ENCODE results near the gene GRM7. TPM values are rescaled to one million over a fixed set of nuclear protein-coding genes. Genes with fewer than 3 reads are reported as not detected.

The GRM7 gene
- total and polyA plus RNA-seq, 2 experiments from 2014 or later = 0.62 to 1.7 TPM

DNA sequence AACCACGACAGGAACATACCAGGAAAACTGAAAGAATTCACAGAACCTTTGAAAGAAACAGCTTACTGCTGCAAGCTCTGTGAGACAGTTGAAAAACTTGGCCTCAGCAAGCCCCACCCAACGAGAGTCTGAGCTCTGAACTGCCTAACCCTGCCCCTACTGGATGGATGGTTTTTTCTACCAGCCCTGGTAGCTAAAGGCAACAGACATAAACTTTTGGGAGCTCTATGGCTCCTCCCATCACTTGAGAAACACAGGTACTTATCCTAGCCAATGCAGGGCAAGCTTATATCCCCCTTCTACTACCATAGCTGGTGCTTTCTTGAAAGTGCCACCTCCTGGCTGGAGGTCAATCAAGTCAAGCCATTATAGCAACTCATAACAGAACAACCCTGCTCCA, 471.8 kb downstream of the GRM7 start:
- Histone ChIP-seq H3K4me1 (ENCODE audit: low read depth) (no peaks in the 10 kb centered on the region), H3K27me3 (no peaks in the 10 kb centered on the region), H3K9me3 (ENCODE audit: low read depth) (no peaks in the 10 kb centered on the region), H3K36me3 (no peaks in the 10 kb centered on the region), H3K27ac (no peak overlapping the region), H3K4me3 (no peak overlapping the region)
- DNase-seq (ENCODE audit: low read depth in 1 of 2, low spot score in 1 of 2) = no peak
- TF ChIP-seq, protein P1, sequence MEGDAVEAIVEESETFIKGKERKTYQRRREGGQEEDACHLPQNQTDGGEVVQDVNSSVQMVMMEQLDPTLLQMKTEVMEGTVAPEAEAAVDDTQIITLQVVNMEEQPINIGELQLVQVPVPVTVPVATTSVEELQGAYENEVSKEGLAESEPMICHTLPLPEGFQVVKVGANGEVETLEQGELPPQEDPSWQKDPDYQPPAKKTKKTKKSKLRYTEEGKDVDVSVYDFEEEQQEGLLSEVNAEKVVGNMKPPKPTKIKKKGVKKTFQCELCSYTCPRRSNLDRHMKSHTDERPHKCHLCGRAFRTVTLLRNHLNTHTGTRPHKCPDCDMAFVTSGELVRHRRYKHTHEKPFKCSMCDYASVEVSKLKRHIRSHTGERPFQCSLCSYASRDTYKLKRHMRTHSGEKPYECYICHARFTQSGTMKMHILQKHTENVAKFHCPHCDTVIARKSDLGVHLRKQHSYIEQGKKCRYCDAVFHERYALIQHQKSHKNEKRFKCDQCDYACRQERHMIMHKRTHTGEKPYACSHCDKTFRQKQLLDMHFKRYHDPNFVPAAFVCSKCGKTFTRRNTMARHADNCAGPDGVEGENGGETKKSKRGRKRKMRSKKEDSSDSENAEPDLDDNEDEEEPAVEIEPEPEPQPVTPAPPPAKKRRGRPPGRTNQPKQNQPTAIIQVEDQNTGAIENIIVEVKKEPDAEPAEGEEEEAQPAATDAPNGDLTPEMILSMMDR (IDR thresholded peaks at IDR 0.05; ENCODE audit: low read depth, low read length) = no peak

DNA sequence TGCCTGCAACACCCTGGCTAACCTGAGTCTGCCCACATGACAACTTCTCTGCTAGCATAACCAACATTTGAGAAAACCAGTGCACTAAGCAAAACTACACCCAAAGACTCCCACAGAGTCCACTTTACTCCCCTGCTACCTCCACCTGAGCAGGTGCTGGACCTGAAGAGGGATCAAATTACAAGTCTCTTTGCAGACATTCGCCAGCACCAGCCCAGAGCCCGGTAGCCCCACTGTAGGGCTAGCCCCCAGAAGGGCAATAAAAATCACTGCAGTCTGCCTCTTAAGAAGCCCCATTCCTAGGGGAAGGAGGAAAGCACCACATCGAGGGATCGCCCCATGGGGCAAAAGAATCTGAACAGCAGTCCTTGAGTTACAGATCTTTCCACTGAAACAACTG, 472.2 kb downstream of the GRM7 start:
- H3K9me3 ChIP-seq (ENCODE audit: low read depth) = no peaks in the 10 kb centered on the region
- no peak overlapping the region for H3K27ac ChIP-seq
- no peak for DNase-seq (ENCODE audit: low read depth in 1 of 2, low spot score in 1 of 2)
- no peaks in the 10 kb centered on the region for H3K36me3 ChIP-seq
- H3K4me3 ChIP-seq = no peak overlapping the region
- TF ChIP-seq, protein P1 (IDR thresholded peaks at IDR 0.05; ENCODE audit: low read depth, low read length) = no peak
- H3K4me1 ChIP-seq (ENCODE audit: low read depth) = no peaks in the 10 kb centered on the region
- H3K27me3 ChIP-seq = no peaks in the 10 kb centered on the region

DNA sequence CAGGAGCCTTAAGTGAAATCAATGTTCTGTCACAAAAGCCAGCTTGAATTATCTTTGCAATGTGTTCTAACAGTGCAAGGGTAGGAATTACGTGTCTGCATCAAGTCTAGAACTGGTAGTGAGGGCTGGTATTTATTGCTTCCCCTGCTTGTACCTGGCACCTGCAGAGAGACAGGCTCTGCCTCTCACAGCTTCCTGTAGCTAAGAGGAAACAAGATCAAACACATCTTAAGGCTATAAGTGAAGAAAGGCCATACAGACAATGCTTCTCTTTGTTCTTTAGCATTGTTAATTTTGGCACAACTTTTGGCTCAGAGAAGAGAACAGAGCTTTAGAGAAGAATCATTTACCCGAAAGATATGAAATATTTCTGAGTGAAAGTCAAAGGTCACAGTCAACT, 479.9 kb downstream of the GRM7 start:
- no peaks in the 10 kb centered on the region for H3K9me3 ChIP-seq (ENCODE audit: low read depth)
- no peaks in the 10 kb centered on the region for H3K27me3 ChIP-seq
- no peak overlapping the region for H3K4me3 ChIP-seq
- H3K27ac ChIP-seq = no peak overlapping the region
- DNase-seq (ENCODE audit: low read depth in 1 of 2, low spot score in 1 of 2) = peak in 1 of 2 donors; percentile 41
- no peaks in the 10 kb centered on the region for H3K36me3 ChIP-seq
- H3K4me1 ChIP-seq (ENCODE audit: low read depth) = no peaks in the 10 kb centered on the region
- TF ChIP-seq, protein P1 (IDR thresholded peaks at IDR 0.05; ENCODE audit: low read depth, low read length) = no peak

DNA sequence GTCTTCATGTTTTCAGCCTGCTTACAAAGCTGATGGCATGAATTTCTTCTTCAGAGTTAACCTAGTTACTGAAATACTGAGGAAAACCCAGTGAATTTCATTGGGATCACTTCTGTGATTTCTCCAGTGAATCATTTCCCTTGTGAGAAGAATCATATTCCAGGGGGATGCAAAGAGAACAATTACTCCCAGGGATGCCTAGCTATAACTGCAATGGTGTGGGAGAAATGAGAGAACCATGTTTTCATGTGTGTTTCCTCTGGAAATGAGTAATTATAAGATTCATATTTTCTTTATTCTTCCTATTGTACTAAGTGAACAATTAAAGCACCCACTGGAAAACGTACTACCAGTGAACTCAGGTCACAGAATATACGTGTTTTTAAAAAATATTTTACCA, 485.4 kb downstream of the GRM7 start:
- Histone ChIP-seq H3K27me3 (no peaks in the 10 kb centered on the region), H3K27ac (no peak overlapping the region), H3K9me3 (ENCODE audit: low read depth) (no peaks in the 10 kb centered on the region), H3K4me1 (ENCODE audit: low read depth) (no peaks in the 10 kb centered on the region), H3K36me3 (no peaks in the 10 kb centered on the region), H3K4me3 (no peak overlapping the region)
- no peak for DNase-seq (ENCODE audit: low read depth in 1 of 2, low spot score in 1 of 2)
- TF ChIP-seq, protein P1 (IDR thresholded peaks at IDR 0.05; ENCODE audit: low read depth, low read length) = no peak

DNA sequence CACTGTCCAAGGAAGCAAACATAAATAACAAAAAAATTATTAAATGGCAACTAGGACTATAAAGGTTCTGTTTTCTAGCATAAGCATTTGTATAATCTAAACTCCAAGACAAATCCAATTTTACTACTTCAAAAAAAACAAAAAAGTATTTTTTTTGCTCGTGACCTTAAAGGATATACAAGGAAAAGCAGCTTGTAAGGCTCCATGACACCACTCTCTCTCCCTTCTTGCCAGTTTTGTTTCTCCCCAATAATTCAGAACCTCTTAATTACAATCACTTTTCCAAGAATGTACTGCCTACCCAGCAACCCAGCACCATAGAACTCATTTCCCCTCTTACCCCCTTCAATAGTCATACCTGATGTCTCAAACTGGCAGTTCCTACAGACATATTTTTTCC, 496.2 kb downstream of the GRM7 start:
- no peaks in the 10 kb centered on the region for H3K9me3 ChIP-seq (ENCODE audit: low read depth)
- H3K4me3 ChIP-seq = no peak overlapping the region
- TF ChIP-seq, protein P1 (IDR thresholded peaks at IDR 0.05; ENCODE audit: low read depth, low read length) = no peak
- H3K27me3 ChIP-seq = no peaks in the 10 kb centered on the region
- H3K27ac ChIP-seq = no peak overlapping the region
- H3K4me1 ChIP-seq (ENCODE audit: low read depth) = no peaks in the 10 kb centered on the region
- H3K36me3 ChIP-seq = no peaks in the 10 kb centered on the region
- no peak for DNase-seq (ENCODE audit: low read depth in 1 of 2, low spot score in 1 of 2)

DNA sequence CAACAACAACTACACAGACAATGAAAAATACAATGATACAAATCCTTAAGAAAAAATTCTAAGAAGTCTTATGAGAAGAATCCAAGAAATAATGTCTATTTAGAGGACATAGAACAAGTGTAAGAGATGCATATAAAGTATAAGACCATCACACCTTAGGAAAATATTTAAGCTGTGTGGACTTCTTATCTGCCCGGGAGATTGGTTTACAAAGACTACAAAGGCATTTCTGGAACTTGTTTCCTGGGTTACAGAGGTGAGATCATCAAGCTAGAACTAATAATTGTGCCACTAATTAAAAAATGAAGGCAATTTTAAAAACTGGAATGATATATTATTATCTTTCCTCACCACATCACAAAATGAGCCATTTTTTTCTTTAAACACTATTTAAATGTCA, 507.1 kb downstream of the GRM7 start:
- no peak for DNase-seq (ENCODE audit: low read depth in 1 of 2, low spot score in 1 of 2)
- Histone ChIP-seq H3K27me3 (no peaks in the 10 kb centered on the region), H3K27ac (no peak overlapping the region), H3K9me3 (ENCODE audit: low read depth) (no peaks in the 10 kb centered on the region), H3K4me1 (ENCODE audit: low read depth) (no peaks in the 10 kb centered on the region), H3K4me3 (no peak overlapping the region), H3K36me3 (no peaks in the 10 kb centered on the region)
- TF ChIP-seq, protein P1 (IDR thresholded peaks at IDR 0.05; ENCODE audit: low read depth, low read length) = no peak
